Activated naive CD4-positive, alpha-beta T cell treated with anti-CD3 and anti-CD28 coated beads, Interleukin-2, amount 50 U/mL, for 16 hours (primary cell): ENCODE measurements around the gene DPP3.

ENCODE experiments used
- DNase-seq: peaks from one replicate; pipeline ENCODE4 v3.0.0-alpha.2; 2020

The DPP3 gene

DNA sequence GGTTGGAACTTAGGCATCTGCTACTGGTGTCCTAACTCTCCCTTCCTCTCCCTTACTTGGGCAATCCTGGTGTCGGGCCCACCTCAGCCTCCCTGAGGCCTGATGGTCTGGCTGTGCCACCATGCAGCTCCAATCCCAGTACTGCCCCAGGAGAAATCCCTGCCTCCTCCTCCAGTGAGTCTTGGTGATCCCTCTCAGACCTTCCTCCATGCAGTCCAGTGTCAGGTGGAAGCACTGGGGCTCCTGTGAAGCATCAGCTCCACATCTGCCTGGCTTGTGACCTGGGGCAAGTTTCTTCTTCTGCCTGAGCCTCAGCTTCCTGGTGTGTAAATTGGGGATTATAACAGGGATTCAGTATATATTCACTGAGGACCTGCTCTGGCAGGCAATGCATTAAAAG, 15.3 kb upstream of the DPP3 start:
- no peak for DNase-seq

DNA sequence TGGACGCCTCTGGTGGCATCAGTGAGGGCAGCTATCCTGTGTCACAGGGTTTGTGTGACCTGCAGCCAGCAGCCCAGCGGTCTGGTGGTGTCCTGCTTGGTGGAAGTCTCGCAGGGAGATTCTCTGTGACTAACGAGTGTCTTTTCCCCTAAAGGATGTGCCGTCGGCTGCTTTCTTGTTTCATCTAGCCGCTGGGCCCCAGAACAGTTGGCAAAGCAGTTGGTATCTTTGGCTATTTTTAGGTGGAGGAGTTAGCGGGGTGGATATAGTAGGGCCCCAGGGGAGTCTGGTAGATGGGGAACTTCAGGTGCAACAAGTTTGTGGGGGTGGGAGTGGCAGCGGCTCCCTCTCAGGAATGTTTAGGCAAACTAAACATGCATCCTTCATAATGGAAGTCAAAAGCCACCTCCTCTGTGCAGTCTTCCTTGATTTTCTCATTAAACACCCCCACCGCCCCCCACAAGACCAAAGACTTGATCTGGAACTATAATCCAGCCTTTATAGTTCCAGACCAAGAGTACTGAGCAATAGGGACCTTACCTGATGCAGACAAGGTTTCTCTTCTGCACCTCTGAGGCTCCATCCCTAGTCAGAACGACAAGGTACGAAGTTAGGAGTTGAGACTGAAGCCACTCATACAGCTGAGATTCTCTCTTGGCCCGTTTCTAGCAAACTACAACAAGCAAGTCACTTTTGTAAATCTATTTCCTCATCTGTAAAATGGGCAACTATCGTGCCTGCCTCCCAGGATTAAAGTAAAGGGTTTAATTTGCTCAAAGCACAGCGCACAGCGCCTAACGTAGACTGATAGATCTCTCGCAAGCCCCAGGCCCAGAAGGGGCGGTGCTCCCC, 14.6 kb upstream of the DPP3 start:
- DNase-seq: no peak

DNA sequence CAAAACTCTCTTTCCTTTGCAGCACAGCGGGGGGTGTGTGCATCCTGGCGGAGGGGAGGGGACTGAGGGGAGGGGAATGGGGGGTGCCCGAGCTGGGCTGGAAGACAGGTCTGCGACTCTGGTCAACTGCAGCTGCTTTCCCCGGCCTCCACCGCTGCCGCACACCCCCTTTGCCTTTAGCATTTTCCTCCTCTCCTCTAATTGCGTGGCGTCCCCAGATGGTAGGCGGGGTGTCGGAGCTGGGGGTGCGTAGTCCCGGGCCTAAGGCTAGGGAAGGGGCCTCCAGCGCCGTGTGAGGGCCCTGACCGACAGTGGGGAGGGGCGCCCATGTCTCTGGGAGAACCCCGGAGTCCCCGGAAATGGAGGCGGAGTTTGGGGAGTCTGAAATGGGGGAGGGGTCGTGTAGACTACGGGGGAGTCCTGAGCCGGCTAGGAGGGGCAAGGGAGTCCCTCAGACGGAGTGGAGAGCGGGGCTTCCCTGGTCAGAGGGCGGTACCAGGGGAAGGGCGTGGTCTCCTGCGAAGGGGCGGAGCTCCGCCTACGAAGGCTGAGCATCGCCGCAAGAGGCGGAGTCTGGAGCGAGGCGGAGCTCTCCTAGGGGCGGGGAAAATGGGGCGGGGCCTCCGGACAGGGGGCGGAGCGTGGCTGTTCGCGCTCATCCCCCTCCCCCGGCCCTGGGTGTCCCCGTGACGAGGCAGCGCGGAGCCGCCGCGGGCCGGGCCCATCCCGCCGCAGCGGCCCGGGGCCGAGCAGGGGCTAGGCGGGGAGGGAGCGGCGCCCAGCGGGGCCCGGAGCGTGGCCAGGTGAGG, 13.8 kb upstream of the DPP3 start, which contains the start of gene PELI3:
TSS of gene PELI3 (plus strand) at position 681 of the 809 bp plus-strand sequence. CDS start 1,224 bp downstream, outside the sequence.
- peak; percentile 89 for DNase-seq

DNA sequence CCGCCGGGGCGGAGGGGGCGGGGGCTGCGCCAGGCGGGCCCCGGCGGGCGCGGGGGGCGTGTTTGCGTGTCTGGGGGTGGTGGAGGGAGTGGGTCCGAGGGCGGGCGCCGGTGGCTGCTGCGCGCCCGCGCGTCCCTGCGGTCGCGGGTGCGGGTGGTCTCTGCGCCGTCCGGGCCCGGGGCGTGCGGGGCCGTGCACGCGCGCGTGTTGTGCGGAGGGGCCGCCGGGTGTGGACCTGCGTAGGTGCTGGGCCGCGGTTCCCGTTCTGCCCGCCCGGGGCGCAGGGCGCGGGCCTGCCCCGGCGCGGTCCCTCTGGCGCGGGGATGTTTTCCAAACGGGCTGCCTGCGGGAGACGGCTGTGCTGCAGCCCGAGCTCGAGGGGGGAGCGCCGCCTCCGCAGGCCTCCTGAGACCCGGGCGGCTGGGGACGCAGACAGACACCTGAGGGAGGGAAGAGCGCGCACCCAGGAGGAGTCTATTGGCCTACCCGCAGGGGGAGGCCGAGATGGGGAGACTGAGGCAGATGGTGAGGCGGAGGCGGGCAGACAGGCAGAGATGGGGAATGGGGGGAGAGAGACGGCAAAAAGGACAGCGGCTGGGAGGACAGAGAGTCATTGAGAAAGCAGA, 13.1 kb upstream of the DPP3 start:
- no peak for DNase-seq

DNA sequence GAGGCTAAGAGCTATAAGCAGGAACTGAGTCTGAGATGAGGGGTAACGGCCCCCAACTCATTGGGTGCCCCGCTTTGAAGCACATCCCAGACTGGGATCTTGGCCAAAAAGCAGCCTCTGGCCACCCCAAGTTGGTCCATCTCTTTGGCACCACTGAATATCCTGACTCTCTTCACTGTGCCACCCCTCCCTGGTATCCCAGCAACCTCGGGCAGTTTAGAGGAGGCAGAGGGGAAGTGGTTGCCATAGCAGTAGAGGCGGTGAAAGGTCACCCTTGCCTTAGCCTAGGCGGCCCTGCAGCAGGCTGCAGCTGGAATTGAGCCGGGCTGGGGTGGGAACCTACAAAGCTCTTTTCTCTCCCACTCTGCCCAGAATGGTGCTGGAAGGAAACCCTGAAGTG, 12.5 kb upstream of the DPP3 start:
- DNase-seq: no peak

DNA sequence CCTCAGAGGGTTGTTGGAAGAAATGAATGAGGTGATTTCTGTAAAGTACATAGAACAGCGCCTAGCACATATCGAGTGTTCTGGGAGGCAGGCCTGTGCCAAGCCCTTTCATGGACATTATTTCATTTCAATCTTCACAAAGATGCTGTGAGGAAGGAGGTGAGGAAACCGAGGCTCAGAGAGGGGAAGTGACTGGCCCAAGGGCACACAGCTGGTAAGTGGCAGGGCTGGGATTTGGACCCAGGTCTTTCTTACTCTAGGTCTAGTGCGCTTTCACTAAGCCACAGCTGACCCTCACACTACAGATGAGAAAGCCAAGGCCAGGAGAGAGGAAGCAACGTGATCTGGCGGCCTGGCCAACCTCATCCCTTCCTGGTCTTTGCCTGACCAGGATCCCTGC, 11.5 kb upstream of the DPP3 start:
- no peak for DNase-seq

DNA sequence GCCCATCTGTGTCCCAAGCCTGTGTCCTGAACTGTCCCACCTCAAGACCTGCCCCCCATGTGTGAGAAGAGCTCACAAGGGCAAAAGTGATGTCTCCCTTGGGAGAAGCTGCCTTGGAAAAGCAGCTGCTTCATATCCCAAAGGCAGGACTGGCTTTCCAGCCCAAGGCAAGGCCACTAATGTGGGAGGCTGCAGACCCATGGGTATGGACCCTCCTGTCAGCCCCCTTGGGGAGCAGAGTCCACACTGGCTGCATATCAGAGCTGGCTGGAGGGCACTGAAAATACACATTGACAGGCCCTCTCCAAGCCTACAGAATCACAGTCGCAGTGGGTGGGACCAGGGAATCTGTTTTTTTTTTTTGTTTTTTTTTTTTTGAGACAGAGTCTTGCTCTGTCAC, 10.8 kb upstream of the DPP3 start:
- DNase-seq: no peak

DNA sequence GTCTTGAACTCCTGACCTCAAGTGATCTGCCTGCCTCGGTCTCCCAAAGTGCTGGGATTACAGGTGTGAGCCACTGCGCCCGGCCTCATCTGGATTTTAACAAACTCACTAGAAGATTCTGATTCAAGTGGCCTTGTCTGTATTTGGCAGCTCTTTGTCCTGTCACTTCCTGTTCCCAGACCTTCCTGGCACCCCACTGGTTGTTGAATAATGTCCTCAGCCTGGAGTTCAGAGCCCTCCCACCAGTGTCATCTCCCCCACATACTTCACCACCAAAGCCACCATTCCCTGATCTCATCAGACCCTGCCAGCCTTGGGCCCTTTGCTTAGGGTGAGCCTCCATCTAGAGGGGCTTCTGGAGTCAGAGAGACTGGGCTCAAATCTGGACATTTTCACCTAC, 10.2 kb upstream of the DPP3 start:
- DNase-seq: no peak

DNA sequence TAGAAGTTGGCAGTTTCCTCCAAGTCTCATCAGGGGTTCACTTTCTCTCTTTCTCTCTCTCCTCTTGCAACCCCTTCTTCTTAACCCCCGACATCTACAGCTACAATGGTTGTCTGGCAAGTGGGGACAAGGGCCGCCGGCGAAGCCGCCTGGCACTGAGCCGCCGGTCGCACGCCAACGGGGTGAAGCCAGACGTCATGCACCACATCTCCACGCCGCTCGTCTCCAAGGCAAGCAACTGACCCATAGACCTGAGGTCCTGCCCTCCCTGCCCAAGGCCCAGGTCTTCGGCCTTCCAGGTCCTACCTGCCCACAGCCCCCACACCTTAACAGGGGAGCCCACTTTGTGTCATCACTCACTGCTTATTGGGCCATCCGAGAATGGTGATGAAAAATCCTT, 9.1 kb upstream of the DPP3 start:
- no peak for DNase-seq

DNA sequence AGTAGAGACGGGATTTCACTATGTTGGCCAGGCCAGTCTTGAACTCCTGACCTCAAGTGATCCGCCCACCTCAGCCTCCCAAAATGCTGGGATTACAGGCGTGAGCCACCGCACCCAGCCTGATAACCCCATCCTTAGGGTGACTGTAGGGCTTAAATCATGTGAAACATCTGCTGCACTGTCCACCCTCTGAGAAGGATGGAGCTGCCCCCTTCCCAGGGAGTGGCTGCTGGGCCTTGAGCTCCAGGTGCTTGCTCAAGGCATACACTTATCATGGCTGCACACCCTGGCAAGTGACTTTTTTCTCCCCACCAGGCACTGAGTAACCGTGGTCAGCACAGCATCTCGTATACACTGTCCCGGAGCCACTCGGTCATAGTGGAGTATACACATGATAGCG, 8.2 kb upstream of the DPP3 start:
- no peak for DNase-seq

DNA sequence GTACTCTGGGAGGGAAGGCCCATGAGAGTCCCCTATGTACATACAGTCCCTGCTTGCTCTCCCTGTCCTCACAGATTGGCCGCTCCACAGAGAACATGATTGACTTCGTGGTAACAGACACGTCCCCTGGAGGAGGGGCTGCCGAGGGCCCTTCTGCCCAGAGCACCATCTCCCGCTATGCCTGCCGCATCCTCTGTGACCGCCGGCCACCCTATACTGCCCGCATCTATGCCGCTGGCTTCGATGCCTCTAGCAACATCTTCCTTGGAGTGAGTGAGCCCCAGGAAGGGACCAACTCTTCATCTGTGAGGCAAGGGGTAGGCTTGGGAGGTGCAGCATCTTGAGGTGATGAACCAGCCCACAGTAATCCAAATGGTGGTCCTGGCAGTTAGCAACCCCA, 7.1 kb upstream of the DPP3 start:
- DNase-seq: no peak

DNA sequence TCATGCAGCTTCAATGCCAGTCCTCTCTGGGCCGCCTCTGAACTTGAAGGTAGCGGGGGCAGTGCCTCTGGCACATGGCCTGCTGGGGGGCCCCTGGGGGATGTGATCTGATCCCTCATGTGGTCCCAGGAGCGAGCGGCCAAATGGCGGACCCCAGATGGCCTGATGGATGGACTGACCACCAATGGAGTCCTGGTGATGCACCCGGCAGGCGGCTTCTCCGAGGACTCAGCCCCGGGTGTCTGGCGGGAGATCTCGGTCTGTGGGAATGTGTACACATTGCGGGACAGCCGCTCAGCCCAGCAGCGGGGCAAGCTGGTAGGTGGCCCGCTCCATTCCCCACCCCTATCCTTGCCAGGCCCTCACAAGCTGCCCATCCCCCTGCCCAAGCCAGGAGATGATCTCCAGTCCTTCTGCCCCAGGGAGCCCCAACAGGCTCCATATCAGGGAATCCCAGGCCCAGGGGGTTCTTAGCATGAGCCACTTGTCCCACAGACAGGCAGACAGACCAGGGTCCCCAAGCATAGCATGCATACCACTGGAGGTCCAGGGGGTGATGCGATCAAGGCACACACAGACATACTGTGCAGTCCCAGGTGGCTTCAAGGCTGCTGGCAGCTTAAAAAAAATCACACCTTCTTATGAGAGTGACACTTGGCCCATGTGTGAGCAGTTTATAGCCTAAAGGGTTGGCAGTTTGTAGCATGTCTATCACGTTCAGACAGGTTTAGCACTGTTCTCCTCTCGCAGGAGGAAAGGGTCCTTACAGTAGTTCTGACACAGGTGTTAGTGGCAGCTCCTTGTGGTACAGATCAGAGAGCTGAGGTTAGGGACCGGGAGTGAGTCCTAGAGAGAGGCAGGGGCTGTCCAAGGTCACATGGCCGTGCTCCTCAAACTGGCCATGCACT, 6.4 kb upstream of the DPP3 start:
- no peak for DNase-seq

DNA sequence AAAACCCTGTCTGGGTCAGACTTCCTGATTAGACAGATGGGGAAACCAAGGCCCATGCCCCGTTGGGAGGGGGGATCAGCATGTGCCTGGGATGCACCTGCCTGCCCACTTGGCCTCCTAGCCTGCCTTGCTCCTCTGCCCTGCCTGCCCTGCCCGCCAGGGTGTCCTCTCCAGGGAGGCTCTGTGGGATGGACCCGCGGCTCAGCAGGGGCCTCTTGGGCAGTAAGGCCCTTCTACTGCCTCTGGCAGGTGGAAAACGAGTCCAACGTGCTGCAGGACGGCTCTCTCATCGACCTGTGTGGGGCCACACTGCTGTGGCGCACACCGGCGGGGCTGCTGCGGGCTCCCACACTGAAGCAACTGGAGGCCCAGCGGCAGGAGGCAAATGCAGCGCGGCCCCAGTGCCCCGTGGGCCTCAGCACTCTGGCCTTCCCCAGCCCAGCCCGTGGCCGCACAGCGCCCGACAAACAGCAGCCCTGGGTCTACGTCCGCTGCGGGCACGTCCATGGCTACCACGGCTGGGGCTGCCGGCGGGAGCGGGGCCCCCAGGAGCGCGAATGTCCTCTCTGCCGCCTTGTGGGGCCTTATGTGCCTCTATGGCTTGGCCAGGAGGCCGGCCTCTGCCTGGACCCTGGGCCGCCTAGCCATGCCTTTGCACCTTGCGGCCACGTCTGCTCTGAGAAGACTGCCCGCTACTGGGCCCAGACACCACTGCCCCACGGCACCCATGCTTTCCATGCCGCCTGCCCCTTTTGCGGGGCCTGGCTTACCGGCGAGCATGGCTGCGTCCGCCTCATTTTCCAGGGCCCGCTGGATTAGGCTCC, 4.7 kb upstream of the DPP3 start:
- DNase-seq: no peak

DNA sequence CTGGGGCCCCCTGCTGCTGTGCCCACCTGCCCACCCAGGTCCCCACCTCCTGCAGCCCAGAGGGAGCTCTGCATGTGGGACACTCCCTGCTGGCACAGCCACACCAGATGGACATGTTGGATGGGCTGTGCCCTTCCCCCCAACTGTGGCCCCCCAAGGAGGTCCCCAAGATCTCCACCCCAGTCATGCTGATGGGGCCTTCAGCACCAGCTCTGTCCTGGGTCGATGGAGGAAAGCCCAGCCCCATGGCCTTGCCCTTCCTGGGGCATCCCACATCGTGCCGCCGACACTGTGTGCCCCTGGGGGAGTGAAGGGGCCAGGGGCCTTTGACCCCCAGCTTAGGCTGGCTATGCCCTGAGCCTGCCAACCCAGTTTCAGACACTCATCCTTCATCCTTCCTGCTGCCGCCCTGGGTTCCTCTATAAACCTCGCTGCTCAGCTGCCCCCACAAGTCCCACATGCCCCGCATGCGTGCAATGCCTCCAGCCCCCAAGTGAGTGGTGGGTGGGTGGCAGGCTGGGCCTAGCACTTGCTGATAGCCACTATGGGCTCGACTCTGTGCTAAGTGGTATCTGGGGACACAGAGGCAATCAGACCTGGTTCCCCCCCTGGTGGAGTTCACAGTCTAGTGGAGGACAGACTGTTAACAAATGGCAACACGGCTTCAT, 3.9 kb upstream of the DPP3 start:
- DNase-seq: no peak

DNA sequence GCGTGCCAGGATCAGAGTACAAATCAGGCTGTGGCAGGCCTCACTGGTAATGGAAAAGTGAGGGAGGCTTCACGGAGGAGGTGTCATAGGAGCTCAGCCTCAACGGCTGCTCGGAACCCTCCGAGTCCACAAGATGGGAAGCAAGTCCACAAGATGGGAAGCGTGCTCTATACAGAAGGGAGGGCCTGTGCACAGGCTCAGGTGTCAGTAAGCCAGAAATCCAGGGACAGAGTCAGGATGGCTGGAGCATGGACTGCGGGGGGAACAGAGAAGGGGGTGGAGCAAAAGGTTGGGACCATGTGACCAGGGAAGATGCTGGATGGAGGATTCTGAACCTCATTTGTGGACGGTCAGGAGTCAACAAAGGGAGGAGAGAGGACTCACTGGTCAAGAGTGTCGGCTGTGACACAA, 3.4 kb upstream of the DPP3 start:
- DNase-seq: no peak

DNA sequence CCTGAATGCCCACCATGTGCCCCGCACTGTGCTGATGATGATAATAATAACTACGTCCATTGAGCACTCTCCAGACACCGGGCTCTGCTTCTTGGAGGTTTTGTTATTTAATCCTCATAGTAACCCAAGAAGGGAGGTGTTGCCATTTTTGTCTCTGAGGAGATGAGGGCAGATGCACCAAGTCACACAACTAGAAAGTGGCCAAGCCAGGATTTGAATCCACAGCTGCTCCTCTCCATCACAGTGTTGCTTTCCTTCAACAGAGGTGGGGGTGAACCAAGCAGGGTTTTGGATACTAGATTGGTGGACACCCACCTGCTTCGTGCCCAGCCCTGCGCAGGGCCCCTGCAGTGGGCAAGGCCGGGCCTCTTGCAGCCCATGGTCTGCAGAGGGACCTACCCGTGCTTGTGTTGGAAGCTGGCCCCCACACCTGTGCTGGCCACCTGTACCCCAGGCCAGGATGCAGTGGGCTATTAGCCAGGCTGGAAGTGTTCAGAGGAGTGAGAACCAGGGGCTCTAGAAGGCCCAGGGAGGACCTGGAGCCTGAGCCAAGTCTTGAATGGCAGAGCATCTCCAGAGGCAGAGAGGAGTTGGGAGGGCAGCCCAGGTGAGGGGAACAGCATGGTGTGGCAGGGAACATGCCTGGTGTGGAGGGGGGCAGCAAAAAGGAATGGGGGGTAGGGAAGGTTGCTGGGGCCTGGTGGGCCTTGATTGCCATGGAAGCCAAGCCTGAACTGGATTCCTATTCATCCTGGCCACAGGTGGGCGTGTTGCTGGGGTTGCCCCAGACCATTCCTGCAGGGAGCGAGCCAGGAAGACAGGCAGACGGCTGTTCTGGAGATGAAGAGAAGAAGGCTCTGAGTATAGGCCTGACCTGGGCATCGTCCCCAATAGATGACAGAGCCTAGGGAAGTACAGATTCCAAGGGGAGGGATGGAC, 2.7 kb upstream of the DPP3 start:
- no peak for DNase-seq

DNA sequence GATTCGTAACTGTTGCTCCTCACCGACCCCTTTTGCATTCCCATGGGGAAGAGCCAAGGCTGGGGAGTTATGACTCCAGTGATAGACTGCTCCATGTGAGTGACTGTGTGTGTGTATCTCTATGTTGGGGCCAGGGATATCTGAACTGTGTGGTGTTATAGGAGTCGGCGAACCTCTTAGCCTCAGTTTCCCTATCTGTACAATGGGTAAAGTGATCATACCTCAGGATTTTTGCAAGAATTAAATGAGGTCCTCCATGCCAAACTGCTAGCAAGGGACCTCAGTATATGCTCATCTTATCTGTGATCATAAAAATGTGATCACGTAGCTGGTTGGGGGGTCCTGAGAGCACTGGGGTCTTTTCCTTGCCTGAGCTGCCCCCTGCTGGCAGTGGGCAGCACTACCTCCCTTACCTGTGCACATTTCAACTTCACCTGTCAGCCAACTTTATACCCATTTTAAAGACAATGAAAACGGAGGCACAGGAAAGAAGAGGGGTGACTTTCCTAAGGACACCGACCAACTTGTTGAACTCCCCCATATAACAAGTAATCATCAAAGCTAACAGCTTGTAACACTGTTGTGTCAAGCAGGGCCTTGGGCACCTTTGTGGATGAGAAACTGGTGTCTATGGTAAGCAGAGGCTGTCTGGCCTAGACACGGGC, 1.4 kb upstream of the DPP3 start:
- no peak for DNase-seq

DNA sequence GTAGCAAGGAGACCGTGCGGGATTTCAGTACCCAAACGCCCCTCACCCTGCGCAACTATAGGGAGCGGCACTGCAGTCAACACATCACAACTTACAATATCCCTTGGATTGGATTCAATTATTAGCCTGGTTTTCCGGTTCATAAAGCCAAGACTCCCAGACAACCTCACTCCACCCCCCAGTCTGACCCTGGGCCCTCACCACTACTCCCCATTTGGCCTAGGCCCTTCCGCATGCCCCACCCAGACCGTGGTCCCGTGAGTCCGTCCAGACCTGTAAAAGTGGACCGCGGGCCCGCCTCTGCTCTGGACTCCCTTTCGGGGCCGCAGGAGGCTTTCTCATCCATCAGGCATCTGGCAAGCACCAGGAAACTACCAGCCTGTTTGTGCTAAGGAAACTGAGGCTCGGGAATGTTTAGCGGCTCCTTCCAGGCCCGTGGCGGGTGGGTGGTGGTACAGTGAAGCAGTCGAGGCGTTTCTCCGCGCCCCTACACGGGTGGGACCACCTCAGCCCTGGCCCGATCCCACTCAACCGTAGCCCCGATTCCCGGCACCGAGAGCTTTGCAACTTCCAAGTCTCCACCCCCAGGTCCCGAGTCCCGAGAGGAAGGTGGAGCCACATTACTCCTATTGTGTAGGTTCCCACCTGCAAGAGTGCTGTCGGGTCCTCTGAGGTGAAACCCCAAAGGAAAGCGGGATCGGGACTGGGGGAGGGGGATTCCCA, 679 bp upstream of the DPP3 start:
- DNase-seq: no peak
